SK-N-SH treated with all-trans-retinoic acid at 6 μM for 48 hours (cell line): ENCODE results near the gene PDIK1L.

Source experiments
- ATAC-seq: fragments of 200-7000 bp; cut with Tn5 transposase; 3 replicates; pipeline ENCODE4 v1.9.1; 2020; ENCODE audit warnings: mild to moderate bottlenecking, moderate library complexity
- ARNTL ChIP-seq: fragments of 450-650 bp; formaldehyde crosslinking; IDR thresholded peaks from 2 replicates; pipeline ENCODE4 v1.5.0; 2020; ENCODE audit warnings: low read depth, mild to moderate bottlenecking, moderate library complexity, borderline replicate concordance
- BACH2 ChIP-seq: fragments of 250-450 bp; sonication (Bioruptor Pico); IDR thresholded peaks from 2 replicates; pipeline ENCODE4 v1.9.0; 2021; ENCODE audit warnings: mild to moderate bottlenecking, borderline replicate concordance
- CSDC2 ChIP-seq: fragments of 250-450 bp; sonication (Bioruptor Pico); IDR thresholded peaks from 2 replicates; pipeline ENCODE4 v1.5.0; 2020; ENCODE audit warnings: mild to moderate bottlenecking, moderate library complexity
- ESRRG ChIP-seq: fragments of 250-450 bp; sonication (Bioruptor Pico); IDR thresholded peaks from 2 replicates; pipeline ENCODE4 v1.6.1; 2021; ENCODE audit warnings: mild to moderate bottlenecking
- GLIS3 ChIP-seq: fragments of 250-450 bp; sonication (Bioruptor Pico); IDR thresholded peaks from 2 replicates; pipeline ENCODE4 v1.5.0; 2020; ENCODE audit warnings: mild to moderate bottlenecking, moderate library complexity
- ISL1 ChIP-seq: fragments of 250-450 bp; sonication (Bioruptor Pico); IDR thresholded peaks from 2 replicates; pipeline ENCODE4 v2.1.2; 2022; ENCODE audit warnings: mild to moderate bottlenecking, moderate library complexity
- OSR1 ChIP-seq: fragments of 250-450 bp; sonication (Bioruptor Pico); IDR thresholded peaks from 2 replicates; pipeline ENCODE4 v1.8.0; 2022; ENCODE audit warnings: moderate library complexity, mild to moderate bottlenecking, inconsistent platforms
- PPARA ChIP-seq: fragments of 250-450 bp; sonication (Bioruptor Pico); IDR thresholded peaks from 2 replicates; pipeline ENCODE4 v1.5.0; 2020; ENCODE audit warnings: mild to moderate bottlenecking, borderline replicate concordance
- RARB ChIP-seq: fragments of 250-450 bp; sonication (Bioruptor Pico); IDR thresholded peaks from 2 replicates; pipeline ENCODE4 v1.8.0; 2021; ENCODE audit warnings: mild to moderate bottlenecking, moderate library complexity
- SNAI2 ChIP-seq: fragments of 250-450 bp; sonication (Bioruptor Pico); IDR thresholded peaks from 2 replicates; pipeline ENCODE4 v1.5.0; 2020; ENCODE audit warnings: mild to moderate bottlenecking, moderate library complexity
- TCF4 ChIP-seq: fragments of 250-450 bp; sonication (Bioruptor Pico); IDR thresholded peaks from 2 replicates; pipeline ENCODE4 v1.8.0; 2021; ENCODE audit warnings: mild to moderate bottlenecking, moderate library complexity, borderline replicate concordance
- TOX ChIP-seq: fragments of 250-450 bp; sonication (Bioruptor Pico); IDR thresholded peaks from 2 replicates; pipeline ENCODE4 v1.8.0; 2021; ENCODE audit warnings: mild to moderate bottlenecking, moderate library complexity, borderline replicate concordance
- ZFP3 ChIP-seq: fragments of 250-450 bp; sonication (Bioruptor Pico); IDR thresholded peaks from 2 replicates; pipeline ENCODE4 v1.5.0; 2020; ENCODE audit warnings: mild to moderate bottlenecking, moderate library complexity
- ZFP30 ChIP-seq: fragments of 450-650 bp; formaldehyde crosslinking; IDR thresholded peaks from 2 replicates; pipeline ENCODE4 v1.5.0; 2022; ENCODE audit warnings: mild to moderate bottlenecking, moderate library complexity
- ZNF565 ChIP-seq: fragments of 450-650 bp; formaldehyde crosslinking; conservative IDR thresholded peaks from 2 replicates; pipeline ENCODE4 v1.5.0; 2020; ENCODE audit warnings: low read depth, mild to moderate bottlenecking, moderate library complexity
- ZNF70 ChIP-seq: fragments of 450-650 bp; formaldehyde crosslinking; IDR thresholded peaks from 2 replicates; pipeline ENCODE4 v1.5.0; 2020; ENCODE audit warnings: mild to moderate bottlenecking, moderate library complexity
- ZNF8 ChIP-seq: fragments of 450-650 bp; formaldehyde crosslinking; IDR thresholded peaks from 2 replicates; pipeline ENCODE4 v1.5.0; 2020; ENCODE audit warnings: mild to moderate bottlenecking, moderate library complexity
- TF ChIP-seq, protein P1 (sequence below): fragments of 250-450 bp; sonication (Bioruptor Pico); IDR thresholded peaks from 2 replicates; pipeline ENCODE4 v1.5.1; 2020; ENCODE audit warnings: low read depth, mild to moderate bottlenecking, moderate library complexity
- TF ChIP-seq, protein P2 (sequence below): fragments of 250-450 bp; sonication (Bioruptor Pico); IDR thresholded peaks from 2 replicates; pipeline ENCODE4 v1.8.0; 2021; ENCODE audit warnings: low read depth, mild to moderate bottlenecking, moderate library complexity, borderline replicate concordance
- TF ChIP-seq, protein P3 (sequence below): fragments of 250-450 bp; sonication (Bioruptor Pico); IDR thresholded peaks from 2 replicates; pipeline ENCODE4 v1.5.0; 2020; ENCODE audit warnings: mild to moderate bottlenecking, moderate library complexity
- TF ChIP-seq, protein P4 (sequence below): fragments of 250-450 bp; sonication (Bioruptor Pico); IDR thresholded peaks from 2 replicates; pipeline ENCODE4 v1.8.0; 2020; ENCODE audit warnings: mild to moderate bottlenecking, moderate library complexity, borderline replicate concordance

PDIK1L gene

DNA sequence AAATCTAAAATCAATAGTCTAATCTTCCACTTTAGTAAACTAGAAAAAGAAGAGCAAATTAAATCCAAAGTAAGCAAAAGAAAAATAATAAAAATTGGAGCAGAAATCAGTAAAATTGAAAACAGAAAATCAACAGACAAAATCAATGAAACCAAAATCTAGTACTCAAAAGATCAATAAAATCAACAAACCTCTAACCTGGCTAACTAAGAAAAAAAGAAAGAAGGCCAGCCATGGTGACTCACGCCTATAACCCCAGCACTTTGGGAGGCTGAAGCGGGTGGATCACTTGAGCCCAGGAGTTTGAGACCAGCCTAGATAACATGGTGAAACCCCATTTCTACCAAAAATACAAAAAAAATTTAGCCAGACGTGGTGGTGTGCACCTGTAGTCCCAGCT lies 22.8 kb downstream of the PDIK1L start:
- TF ChIP-seq ZNF8 (CRISPR knock-in tag) (no peak), BACH2 (CRISPR knock-in tag) (no peak), ESRRG (no peak), RARB (no peak)
- ATAC-seq: no peak

DNA sequence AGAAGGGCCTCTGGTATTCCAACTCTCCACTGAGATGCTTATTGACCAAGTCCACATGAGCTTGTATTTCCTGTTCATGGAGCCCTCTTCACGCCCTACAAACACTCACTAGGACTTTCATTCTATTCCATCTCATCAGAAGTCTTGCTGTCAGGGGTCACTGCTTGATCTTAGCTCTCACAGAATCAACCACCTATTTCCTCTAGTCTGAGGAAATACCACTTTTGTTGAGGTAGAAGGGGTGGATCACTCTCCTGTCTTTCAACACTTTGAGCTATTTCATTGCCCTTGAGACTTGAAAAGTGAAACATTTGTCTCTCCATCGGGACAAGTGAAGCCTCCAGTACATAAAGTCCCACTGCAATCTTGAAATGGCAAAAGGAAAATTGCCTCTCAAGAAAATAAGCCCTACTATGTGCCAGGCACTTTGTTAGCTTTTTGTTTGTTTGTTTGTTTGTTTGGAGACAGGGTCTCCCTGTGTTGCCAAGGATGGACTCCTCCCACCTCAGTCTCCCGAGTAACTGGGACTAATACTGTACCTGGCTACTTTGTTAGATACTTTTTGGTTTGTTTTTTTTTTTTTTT lies 27.4 kb downstream of the PDIK1L start:
- no peak for ATAC-seq
- TF ChIP-seq ZFP30 (CRISPR knock-in tag) (no peak), PPARA (CRISPR knock-in tag) (no peak), ZNF565 (CRISPR knock-in tag) (no peak), ZFP3 (CRISPR knock-in tag) (no peak), SNAI2 (CRISPR knock-in tag) (no peak), TCF4 (CRISPR knock-in tag) (no peak)
- TF ChIP-seq, protein P1, sequence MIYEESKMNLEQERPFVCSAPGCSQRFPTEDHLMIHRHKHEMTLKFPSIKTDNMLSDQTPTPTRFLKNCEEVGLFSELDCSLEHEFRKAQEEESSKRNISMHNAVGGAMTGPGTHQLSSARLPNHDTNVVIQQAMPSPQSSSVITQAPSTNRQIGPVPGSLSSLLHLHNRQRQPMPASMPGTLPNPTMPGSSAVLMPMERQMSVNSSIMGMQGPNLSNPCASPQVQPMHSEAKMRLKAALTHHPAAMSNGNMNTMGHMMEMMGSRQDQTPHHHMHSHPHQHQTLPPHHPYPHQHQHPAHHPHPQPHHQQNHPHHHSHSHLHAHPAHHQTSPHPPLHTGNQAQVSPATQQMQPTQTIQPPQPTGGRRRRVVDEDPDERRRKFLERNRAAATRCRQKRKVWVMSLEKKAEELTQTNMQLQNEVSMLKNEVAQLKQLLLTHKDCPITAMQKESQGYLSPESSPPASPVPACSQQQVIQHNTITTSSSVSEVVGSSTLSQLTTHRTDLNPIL (CRISPR knock-in tag): no peak

DNA sequence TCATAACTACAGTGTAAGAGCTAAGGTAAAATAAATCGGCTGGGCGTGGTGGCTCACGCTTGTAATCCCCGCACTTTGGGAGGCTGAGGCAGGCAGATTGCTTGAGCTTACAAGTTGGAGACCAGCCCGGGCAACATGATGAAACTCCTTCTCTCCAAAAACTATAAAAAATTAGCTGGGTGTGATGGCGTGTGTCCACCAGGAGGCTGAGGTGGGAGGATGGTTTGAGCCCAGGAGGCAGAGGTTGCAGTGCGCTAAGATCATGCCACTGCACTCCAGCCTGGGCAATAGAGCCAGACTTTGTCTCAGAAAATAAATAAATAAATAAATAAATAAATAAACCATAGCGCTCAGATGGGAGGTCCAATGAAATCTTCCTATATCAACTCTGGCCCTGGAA lies 30.5 kb downstream of the PDIK1L start:
- no peak for TF ChIP-seq ZNF565 (CRISPR knock-in tag)
- no peak for TF ChIP-seq TOX (CRISPR knock-in tag)
- TF ChIP-seq ESRRG: no peak
- no peak for TF ChIP-seq RARB
- TF ChIP-seq ISL1 (CRISPR knock-in tag): no peak
- no peak for TF ChIP-seq ARNTL (CRISPR knock-in tag)
- TF ChIP-seq ZFP30 (CRISPR knock-in tag): no peak
- TF ChIP-seq TCF4 (CRISPR knock-in tag): no peak
- TF ChIP-seq ZNF8 (CRISPR knock-in tag): no peak
- no peak for TF ChIP-seq PPARA (CRISPR knock-in tag)
- TF ChIP-seq ZFP3 (CRISPR knock-in tag): no peak
- no peak for TF ChIP-seq CSDC2 (CRISPR knock-in tag)
- TF ChIP-seq, protein P2, sequence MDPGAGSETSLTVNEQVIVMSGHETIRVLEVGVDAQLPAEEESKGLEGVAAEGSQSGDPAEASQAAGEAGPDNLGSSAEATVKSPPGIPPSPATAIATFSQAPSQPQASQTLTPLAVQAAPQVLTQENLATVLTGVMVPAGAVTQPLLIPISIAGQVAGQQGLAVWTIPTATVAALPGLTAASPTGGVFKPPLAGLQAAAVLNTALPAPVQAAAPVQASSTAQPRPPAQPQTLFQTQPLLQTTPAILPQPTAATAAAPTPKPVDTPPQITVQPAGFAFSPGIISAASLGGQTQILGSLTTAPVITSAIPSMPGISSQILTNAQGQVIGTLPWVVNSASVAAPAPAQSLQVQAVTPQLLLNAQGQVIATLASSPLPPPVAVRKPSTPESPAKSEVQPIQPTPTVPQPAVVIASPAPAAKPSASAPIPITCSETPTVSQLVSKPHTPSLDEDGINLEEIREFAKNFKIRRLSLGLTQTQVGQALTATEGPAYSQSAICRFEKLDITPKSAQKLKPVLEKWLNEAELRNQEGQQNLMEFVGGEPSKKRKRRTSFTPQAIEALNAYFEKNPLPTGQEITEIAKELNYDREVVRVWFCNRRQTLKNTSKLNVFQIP (CRISPR knock-in tag): no peak
- TF ChIP-seq BACH2 (CRISPR knock-in tag): no peak
- TF ChIP-seq, protein P1 (CRISPR knock-in tag): no peak
- TF ChIP-seq, protein P3, sequence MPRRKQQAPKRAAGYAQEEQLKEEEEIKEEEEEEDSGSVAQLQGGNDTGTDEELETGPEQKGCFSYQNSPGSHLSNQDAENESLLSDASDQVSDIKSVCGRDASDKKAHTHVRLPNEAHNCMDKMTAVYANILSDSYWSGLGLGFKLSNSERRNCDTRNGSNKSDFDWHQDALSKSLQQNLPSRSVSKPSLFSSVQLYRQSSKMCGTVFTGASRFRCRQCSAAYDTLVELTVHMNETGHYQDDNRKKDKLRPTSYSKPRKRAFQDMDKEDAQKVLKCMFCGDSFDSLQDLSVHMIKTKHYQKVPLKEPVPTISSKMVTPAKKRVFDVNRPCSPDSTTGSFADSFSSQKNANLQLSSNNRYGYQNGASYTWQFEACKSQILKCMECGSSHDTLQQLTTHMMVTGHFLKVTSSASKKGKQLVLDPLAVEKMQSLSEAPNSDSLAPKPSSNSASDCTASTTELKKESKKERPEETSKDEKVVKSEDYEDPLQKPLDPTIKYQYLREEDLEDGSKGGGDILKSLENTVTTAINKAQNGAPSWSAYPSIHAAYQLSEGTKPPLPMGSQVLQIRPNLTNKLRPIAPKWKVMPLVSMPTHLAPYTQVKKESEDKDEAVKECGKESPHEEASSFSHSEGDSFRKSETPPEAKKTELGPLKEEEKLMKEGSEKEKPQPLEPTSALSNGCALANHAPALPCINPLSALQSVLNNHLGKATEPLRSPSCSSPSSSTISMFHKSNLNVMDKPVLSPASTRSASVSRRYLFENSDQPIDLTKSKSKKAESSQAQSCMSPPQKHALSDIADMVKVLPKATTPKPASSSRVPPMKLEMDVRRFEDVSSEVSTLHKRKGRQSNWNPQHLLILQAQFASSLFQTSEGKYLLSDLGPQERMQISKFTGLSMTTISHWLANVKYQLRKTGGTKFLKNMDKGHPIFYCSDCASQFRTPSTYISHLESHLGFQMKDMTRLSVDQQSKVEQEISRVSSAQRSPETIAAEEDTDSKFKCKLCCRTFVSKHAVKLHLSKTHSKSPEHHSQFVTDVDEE: no peak
- no peak for TF ChIP-seq OSR1 (CRISPR knock-in tag)
- TF ChIP-seq GLIS3: no peak
- TF ChIP-seq ZNF70 (CRISPR knock-in tag): no peak
- TF ChIP-seq, protein P4, sequence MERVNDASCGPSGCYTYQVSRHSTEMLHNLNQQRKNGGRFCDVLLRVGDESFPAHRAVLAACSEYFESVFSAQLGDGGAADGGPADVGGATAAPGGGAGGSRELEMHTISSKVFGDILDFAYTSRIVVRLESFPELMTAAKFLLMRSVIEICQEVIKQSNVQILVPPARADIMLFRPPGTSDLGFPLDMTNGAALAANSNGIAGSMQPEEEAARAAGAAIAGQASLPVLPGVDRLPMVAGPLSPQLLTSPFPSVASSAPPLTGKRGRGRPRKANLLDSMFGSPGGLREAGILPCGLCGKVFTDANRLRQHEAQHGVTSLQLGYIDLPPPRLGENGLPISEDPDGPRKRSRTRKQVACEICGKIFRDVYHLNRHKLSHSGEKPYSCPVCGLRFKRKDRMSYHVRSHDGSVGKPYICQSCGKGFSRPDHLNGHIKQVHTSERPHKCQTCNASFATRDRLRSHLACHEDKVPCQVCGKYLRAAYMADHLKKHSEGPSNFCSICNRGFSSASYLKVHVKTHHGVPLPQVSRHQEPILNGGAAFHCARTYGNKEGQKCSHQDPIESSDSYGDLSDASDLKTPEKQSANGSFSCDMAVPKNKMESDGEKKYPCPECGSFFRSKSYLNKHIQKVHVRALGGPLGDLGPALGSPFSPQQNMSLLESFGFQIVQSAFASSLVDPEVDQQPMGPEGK (CRISPR knock-in tag): no peak
- ATAC-seq: no peak
